SJCRH30 (cell line): ENCODE results near the gene CBLB. TPM values are rescaled to one million over a fixed set of nuclear protein-coding genes. Genes with fewer than 3 reads are reported as not detected.

ENCODE experiments used
- DNase-seq, 2 experiments: peaks; one replicate each; pipeline ENCODE4 v3.0.0-alpha.2; 2015 to 2020
- H3K27ac ChIP-seq: fragments of 250-450 bp; sonication (Bioruptor Pico); 2 replicates; pipeline ENCODE4 v1.5.1; 2020; ENCODE audit warnings: mild to moderate bottlenecking, moderate library complexity
- H3K27me3 ChIP-seq: fragments of 250-450 bp; sonication (Bioruptor Pico); 2 replicates; pipeline ENCODE4 v1.5.1; 2020; ENCODE audit warnings: mild to moderate bottlenecking, moderate library complexity
- H3K36me3 ChIP-seq: fragments of 250-450 bp; sonication (Bioruptor Pico); 2 replicates; pipeline ENCODE4 v1.5.1; 2020; ENCODE audit warnings: mild to moderate bottlenecking, moderate library complexity
- H3K4me1 ChIP-seq: fragments of 250-450 bp; sonication (Bioruptor Pico); 2 replicates; pipeline ENCODE4 v1.5.1; 2020; ENCODE audit warnings: mild to moderate bottlenecking, moderate library complexity
- H3K4me3 ChIP-seq: fragments of 250-450 bp; sonication (Bioruptor Pico); 2 replicates; pipeline ENCODE4 v1.5.1; 2020; ENCODE audit warnings: mild to moderate bottlenecking, moderate library complexity
- H3K9me3 ChIP-seq: fragments of 250-450 bp; sonication (Bioruptor Pico); replicated peaks from 2 replicates; pipeline ENCODE4 v1.5.1; 2020; ENCODE audit warnings: mild to moderate bottlenecking, moderate library complexity
- total RNA-seq: library from RNA; depleted of rRNA; stranded (reverse); fragments of >200 nt; shearing (Covaris generic); gene quantifications from 2 replicates; pipeline ENCODE4 v1.2.3, GENCODE V29; 2014

The CBLB gene
- total RNA-seq, 1 experiment from 2014 or later = 22.3 TPM

DNA sequence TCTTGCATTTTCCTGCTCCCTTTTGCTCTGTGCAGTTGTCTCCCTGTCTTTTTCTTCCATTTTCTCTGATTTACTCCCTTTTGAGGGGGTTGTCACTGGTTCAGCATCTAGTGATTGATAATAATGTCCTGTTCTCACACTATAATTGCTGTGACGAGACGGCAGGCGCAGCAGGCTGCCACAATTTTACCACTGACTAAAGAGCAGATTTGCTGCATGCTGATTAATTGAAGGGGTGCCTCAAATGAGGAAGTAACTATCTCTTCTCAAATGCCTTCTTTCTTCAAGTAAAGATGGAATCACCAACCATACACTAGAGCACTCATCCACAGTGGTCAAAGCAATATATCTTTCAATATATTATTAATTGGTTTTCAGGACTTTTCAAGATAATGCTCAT lies 219.3 kb downstream of the CBLB start:
- DNase-seq = no peak
- Histone ChIP-seq H3K27me3 (no peaks in the 10 kb centered on the region), H3K4me3 (no peak overlapping the region), H3K36me3 (no peaks in the 10 kb centered on the region), H3K27ac (no peak overlapping the region), H3K4me1 (no peaks in the 10 kb centered on the region), H3K9me3 (no peaks in the 10 kb centered on the region)

DNA sequence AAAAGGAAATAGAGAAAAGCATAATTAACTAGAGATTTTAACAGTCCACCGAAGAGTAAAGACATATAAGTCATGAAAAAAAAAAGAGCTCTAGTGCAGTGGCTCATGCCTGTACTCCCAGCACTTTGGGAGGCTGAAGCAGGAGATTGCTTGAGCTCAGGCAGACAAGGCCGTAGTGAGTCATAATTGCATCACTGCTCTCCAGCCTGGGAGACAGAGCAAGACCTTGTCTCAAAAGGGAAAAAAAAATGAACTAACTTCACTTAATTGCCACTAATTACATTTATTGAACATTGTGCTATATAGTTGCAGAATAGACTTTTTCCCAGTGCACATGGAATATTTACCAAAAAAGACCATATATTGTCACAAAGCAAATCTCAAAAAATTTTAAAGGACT lies 221.8 kb downstream of the CBLB start:
- H3K4me1 ChIP-seq = no peaks in the 10 kb centered on the region
- H3K36me3 ChIP-seq = no peaks in the 10 kb centered on the region
- peak; percentile 43 to 46 for DNase-seq
- H3K27me3 ChIP-seq = no peaks in the 10 kb centered on the region
- no peak overlapping the region for H3K27ac ChIP-seq
- no peak overlapping the region for H3K4me3 ChIP-seq
- H3K9me3 ChIP-seq = no peaks in the 10 kb centered on the region

DNA sequence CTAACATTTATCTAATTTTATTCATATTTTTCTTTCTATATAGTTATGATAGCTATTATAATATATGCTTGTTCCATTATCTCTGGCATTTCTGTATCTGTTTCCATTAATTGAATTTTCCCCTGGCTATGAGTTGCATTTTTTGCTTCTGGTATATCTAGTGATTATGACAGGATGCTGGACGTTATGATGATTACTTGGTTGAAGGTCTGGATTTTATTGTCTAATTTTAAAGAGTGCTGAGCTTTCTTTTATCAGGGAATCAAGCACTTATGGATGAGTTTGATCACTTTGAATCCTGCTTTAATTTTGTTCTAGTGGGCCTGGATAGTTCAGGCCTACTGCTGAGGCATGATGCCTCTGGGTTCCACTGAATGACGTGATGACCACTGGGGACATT lies 229.7 kb downstream of the CBLB start:
- H3K27ac ChIP-seq = no peak overlapping the region
- H3K36me3 ChIP-seq = no peaks in the 10 kb centered on the region
- no peak overlapping the region for H3K4me3 ChIP-seq
- DNase-seq = no peak
- no peaks in the 10 kb centered on the region for H3K4me1 ChIP-seq
- no peaks in the 10 kb centered on the region for H3K27me3 ChIP-seq
- H3K9me3 ChIP-seq = no peaks in the 10 kb centered on the region

DNA sequence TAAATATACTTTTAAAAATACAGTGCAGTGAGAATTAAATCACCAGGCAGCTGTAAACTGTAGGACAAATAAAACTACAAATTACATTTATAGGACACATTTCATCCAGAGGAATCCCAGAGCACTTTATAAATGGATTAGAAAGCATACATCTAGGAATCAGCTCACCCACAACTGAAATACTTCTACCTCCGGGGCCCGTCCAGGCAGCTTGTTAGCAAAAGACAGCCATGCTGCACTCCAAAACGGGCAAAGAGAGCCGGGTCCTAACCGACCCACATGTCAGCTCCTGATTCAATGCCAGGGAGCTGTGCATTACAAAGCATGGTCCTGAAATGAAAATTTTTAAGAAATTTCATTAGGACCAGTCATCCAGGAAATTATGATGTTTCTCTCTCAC lies 234.1 kb downstream of the CBLB start:
- Histone ChIP-seq H3K9me3 (no peaks in the 10 kb centered on the region), H3K4me3 (no peak overlapping the region), H3K27ac (no peak overlapping the region), H3K4me1 (no peaks in the 10 kb centered on the region), H3K36me3 (no peaks in the 10 kb centered on the region), H3K27me3 (no peaks in the 10 kb centered on the region)
- DNase-seq = no peak

DNA sequence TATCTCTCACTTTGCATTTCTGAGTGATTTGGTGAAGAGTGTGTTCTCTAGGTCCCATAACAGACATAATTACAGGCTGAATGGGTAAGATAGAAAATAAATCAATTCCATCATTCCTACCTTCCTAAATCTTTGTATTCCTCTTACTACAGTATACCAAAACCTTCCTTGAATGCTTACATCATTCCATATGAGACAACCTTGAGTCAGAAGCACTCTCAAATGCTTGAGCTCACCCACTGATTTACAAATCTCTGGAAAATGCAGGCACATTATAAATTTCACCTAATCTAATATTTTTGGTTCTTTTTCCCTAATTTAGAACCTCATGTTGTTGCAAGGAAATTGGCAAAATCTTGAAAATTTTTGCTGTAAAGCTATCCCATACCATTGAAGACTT lies 239.1 kb downstream of the CBLB start:
- no peaks in the 10 kb centered on the region for H3K9me3 ChIP-seq
- H3K27me3 ChIP-seq = no peaks in the 10 kb centered on the region
- H3K4me1 ChIP-seq = no peaks in the 10 kb centered on the region
- DNase-seq = no peak
- no peak overlapping the region for H3K4me3 ChIP-seq
- no peak overlapping the region for H3K27ac ChIP-seq
- H3K36me3 ChIP-seq = no peaks in the 10 kb centered on the region

DNA sequence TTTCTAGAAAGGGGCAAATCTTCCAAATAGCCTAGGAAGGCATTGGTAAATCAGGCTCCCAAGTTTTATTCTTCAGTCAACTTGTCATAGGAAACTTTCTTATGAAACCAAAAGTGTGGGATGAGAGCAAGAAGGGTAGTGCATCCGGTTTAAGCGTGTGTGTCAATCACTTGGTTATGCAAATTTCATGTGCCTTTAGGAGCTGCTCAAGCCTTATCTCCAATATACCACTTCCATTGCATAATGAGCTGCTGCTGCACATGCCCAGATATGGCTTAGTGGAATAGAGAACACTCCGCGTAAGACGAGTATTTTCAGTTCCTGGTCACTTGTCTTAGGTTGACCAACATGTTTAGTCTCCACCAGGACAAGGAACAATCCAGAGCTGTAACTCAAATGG lies 242.1 kb downstream of the CBLB start:
- H3K9me3 ChIP-seq = no peaks in the 10 kb centered on the region
- no peak overlapping the region for H3K4me3 ChIP-seq
- no peaks in the 10 kb centered on the region for H3K27me3 ChIP-seq
- no peaks in the 10 kb centered on the region for H3K36me3 ChIP-seq
- no peak overlapping the region for H3K27ac ChIP-seq
- no peak for DNase-seq
- no peaks in the 10 kb centered on the region for H3K4me1 ChIP-seq

DNA sequence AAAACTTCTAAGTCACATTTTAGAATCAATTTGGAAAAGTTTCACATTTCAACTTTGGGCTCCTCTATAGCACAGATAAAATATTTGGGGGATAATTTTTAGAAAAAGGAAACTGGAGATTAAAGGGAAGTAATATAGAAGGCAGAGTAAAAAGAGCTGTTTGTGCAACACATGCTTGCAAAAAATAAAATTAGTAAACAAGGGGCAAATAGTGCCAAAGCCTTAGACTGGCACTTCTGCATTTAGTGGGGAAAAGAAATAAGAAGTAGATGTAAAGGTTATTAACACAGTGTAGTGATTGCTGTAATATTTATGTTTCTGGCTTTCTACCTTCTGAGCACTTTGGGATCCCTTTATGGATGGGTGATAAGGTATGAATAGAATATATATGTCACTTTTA lies 246.6 kb downstream of the CBLB start:
- H3K9me3 ChIP-seq = no peaks in the 10 kb centered on the region
- no peak for DNase-seq
- H3K27ac ChIP-seq = no peak overlapping the region

DNA sequence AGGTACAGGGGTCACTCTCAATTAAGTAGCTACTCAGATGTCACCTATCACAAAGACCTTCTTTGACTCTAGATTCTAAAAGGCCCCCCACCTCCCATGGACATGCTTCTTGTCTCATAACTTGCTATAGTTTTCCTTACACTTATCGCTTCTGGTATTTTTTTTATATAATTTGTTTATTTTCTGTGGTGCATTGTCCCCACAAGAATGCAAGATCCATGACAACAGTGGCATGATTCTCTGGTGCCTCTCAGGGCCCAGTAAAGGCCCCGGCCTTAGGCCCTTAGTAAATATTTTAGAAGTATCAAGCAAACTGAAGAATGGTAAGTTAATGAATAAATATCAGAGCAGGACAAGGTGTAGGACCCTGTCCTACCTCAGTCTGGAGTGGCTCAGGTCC lies 248.6 kb downstream of the CBLB start:
- no peaks in the 10 kb centered on the region for H3K27me3 ChIP-seq
- no peak overlapping the region for H3K4me3 ChIP-seq
- DNase-seq = no peak
- H3K27ac ChIP-seq = no peak overlapping the region
- peaks cover 13% of the 10 kb centered on the region for H3K4me1 ChIP-seq
- no peaks in the 10 kb centered on the region for H3K36me3 ChIP-seq
- H3K9me3 ChIP-seq = no peaks in the 10 kb centered on the region

More for the DNA sequence above, 246.6 kb downstream of the CBLB start:
- Histone ChIP-seq H3K36me3 (no peaks in the 10 kb centered on the region), H3K4me3 (no peak overlapping the region), H3K27me3 (no peaks in the 10 kb centered on the region), H3K4me1 (peaks cover 13% of the 10 kb centered on the region)

DNA sequence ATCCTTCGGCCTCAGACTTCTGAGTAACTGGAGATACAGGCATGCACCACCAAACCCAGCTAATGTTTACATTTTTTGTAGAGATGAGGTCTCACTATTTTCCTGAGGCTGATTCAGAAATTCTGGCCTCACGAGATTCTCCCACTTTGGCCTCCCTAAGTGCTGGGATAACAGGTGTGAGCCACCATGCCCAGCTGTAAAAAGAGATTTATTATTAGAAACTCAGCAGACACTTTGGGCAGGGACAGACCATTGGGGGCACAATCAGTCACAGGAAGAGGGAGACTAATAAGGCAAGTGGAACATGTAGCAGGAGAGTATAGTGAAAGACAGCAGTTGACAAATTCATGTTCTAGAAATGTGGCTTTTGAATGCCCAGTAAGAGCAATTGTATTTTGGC lies 249.2 kb downstream of the CBLB start:
- Histone ChIP-seq H3K27ac (no peak overlapping the region), H3K27me3 (no peaks in the 10 kb centered on the region), H3K4me3 (no peak overlapping the region), H3K4me1 (peaks cover 13% of the 10 kb centered on the region), H3K36me3 (no peaks in the 10 kb centered on the region), H3K9me3 (no peaks in the 10 kb centered on the region)
- DNase-seq = peak; percentile 34 to 54

DNA sequence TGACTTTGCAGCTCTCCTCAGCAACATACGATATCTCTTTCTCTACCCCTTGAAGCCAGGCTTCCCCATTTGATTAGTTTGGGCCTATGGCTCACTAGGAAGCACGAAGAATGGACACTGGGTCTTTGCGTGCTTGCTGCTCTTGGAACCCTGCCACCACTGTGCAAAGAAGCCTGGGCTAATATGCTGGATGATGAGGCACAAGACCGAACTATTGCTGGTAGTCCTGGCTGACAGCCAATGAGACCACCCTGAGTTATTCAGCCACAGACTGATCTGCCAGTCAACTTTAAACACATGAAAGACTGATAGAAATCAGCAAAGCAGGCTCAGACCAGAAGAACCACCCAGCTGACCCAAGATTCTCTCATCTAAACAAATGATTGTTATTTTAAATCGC lies 250.3 kb downstream of the CBLB start:
- no peak overlapping the region for H3K4me3 ChIP-seq
- DNase-seq = peak; percentile 82 to 84
- no peak overlapping the region for H3K27ac ChIP-seq
- H3K27me3 ChIP-seq = no peaks in the 10 kb centered on the region
- no peaks in the 10 kb centered on the region for H3K9me3 ChIP-seq
- H3K4me1 ChIP-seq = peaks cover 23% of the 10 kb centered on the region
- H3K36me3 ChIP-seq = no peaks in the 10 kb centered on the region

DNA sequence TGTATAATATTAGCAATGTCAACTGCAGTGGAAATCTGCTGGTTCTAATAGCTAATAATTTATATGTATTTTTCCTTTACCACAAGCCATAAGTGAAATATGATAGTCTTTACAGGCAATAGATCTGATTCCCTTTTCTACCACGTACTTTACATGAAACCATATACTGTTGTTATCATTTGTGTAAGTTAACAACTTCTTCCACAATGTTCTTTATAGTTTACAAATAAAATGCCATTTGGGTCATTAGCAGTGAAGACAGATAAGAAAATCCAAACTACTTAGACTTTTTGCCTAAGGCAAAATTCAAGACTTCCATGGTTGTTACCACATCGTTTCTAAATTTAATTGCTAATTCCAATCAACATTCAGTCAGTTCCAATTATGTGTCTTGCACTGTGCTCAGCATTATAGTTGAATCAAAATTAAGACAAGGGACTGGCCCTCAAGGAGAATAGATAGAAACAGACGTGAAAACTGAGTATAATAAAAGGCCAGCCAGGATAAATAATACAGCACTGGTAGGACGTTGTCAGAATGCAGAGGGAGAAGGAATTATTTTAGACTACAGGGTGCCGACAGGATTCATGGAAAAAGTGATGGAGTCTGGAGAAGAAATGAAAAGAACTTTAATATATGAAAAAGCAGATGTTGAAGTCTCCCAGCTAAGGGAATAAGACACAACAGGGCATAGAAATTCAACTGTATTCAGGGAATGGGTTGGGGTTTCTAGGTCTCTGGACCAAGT lies 252.3 kb downstream of the CBLB start:
- Histone ChIP-seq H3K36me3 (no peaks in the 10 kb centered on the region), H3K4me1 (peaks cover 23% of the 10 kb centered on the region), H3K9me3 (no peaks in the 10 kb centered on the region), H3K4me3 (no peak overlapping the region), H3K27me3 (no peaks in the 10 kb centered on the region), H3K27ac (no peak overlapping the region)
- DNase-seq = no peak

DNA sequence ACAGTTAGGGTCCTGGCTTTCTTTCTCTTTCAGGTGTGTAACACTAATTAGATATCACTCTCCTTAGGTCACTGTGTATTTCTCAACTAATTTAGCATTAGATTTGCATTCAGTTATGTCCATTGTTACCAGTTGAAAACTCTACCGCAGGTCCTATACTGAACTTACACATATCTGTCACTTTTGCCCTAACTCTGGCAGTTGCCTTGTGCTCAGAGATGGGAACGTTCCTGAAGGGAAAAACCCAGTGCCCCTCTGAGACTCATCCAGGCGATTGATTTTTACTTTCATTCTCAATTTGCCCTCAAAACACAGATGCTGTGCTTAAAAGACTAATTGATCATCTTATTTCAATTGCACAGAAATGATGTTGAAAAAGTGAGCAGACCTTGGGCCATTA lies 253.0 kb downstream of the CBLB start:
- Histone ChIP-seq H3K36me3 (no peaks in the 10 kb centered on the region), H3K4me1 (peaks cover 23% of the 10 kb centered on the region), H3K4me3 (no peak overlapping the region), H3K9me3 (no peaks in the 10 kb centered on the region), H3K27ac (no peak overlapping the region), H3K27me3 (no peaks in the 10 kb centered on the region)
- no peak for DNase-seq

DNA sequence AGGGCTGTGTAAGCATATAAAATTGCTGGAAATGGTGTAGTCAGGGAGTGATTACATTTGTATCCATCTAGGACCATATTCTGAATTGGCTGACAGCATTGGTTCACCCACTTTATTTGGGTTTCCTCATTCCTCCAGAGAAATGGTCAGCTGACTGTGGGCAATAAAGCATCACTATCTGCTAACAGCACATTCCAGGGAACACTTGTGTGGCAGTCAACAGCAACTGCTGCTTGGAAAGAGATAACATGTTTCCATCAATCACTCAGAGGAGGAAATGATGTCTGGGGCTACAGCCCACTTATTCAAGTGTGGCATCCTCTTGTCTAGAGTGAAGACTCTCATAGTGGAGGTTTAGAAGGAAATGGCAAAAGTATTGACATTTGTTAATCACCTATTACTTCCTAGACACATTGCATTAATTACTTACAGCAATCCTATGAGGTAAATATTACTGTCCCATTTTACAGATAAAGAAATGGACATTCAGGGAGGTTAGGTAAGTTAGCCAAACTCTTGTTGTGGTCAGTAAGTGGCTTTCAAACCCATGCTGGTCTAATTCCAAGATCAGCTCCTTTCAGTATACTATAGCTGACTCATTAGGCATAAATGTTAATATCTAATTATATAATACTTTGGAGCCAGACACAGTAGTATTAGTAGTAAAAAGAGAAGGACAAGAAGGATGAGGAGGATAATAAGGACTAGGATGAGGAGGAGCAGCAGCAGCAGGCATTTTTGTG lies 254.4 kb downstream of the CBLB start:
- no peak overlapping the region for H3K4me3 ChIP-seq
- H3K27me3 ChIP-seq = no peaks in the 10 kb centered on the region
- H3K27ac ChIP-seq = no peak overlapping the region
- H3K4me1 ChIP-seq = peaks cover 19% of the 10 kb centered on the region
- DNase-seq = peak; percentile 56 to 60
- no peaks in the 10 kb centered on the region for H3K36me3 ChIP-seq
- no peaks in the 10 kb centered on the region for H3K9me3 ChIP-seq

DNA sequence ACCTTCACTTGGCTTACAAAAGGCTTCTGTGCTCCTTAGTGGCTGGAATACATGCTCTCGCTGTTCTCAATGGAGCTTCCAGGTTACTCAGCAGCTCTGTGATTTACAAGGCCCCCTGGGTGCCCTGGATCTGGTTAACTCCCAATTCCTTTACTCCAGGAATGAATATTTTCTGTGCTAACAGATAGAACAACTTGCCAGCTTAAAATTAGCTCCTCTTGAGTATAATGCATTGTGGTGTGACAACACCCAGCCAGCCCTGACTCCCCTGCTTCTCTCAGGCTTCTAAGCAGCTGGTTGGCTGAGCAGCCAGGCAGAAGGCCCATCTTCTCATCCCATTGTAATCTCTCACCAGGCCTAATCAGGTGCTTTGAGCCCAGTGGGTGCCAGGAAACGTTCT lies 255.7 kb downstream of the CBLB start:
- H3K27ac ChIP-seq = no peak overlapping the region
- H3K4me1 ChIP-seq = peaks cover 10% of the 10 kb centered on the region
- no peak for DNase-seq
- no peak overlapping the region for H3K4me3 ChIP-seq
- no peaks in the 10 kb centered on the region for H3K36me3 ChIP-seq
- H3K9me3 ChIP-seq = no peaks in the 10 kb centered on the region
- H3K27me3 ChIP-seq = no peaks in the 10 kb centered on the region

DNA sequence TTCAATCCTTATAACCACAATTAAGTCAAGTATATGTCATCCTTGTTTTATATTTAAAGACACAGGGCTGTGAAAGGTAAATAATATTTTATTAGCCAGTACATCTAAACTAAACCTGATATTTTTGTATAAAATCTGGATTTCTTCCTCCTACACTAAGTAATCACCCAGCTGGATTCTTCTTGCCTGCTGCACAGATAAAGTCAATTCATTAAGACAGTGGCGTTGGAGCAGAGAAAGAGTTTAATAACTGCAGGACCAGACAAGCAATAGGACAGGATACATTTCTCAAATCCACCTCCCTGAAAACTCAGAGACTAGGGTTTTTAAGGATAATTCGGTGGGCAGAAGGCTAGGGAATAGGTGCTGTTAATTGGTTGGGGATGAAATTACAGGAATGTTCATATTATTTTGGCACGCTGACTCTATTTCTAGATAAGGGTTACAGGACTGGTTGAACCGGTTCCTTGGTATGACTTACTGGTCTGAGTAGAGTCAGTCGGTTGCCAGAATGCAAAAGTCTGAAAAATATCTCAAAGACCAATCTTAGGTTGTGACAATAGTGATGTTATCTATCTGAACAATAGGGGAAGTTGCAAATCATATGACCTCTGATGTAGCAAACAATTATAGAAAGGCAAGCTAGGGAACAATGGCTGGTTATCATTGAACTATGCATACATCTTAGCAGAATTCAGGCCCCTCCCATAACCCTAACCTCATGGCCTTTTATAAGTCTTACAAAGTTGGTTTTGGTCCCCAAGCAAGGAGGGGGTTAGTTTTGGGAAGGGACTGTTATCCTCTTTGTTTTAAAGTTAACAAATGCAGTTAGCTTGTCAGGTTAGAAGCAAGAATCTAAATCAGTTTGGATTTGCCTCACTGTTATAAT lies 257.3 kb downstream of the CBLB start:
- Histone ChIP-seq H3K4me1 (peaks cover 10% of the 10 kb centered on the region), H3K27me3 (no peaks in the 10 kb centered on the region), H3K36me3 (no peaks in the 10 kb centered on the region), H3K27ac (no peak overlapping the region), H3K4me3 (no peak overlapping the region), H3K9me3 (no peaks in the 10 kb centered on the region)
- DNase-seq = no peak
